ENCODE measurements around the gene NOTUM.

DNA sequence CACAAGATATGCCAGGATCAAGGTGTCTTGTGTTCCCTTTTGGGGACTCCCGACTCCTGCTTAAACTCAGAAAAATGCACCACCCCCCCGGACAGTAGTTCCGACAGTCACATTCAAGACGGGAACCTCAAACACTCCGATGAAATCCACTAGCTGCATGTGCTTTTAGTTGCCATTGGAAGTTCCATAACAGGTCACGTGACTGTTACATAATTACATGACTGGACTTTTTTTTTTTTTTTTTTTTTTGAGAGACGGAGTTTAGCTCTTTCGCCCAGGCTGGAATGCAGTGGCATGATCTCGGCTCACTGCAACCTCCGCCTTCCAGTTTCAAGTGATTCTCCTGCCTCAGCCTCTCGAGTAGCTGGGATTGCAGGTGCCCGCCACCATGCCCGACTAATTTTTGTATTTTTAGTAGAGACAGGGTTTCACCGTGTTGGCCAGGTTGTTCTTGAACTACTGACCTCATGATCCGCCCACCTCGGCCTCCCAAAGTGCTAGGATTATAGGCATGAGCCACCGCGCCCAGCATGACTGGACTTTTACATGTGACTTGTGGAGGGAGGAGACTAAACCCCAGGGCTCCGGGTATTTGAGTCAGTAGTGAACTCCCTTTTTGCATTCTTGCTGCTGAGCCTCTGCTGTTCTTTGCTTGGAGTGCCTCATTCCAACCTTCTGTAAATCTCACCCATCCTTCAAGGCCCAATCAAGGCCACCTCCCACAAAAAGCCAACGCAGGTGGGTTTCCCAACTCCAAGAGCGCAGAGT lies 44.6 kb downstream of the NOTUM start:
- TF ChIP-seq CTCF (IDR thresholded peaks at IDR 0.05; ENCODE audit: extremely low read depth in 1 of 2, insufficient read depth in 1 of 2, low read depth in 1 of 2, low read length in 2 of 2) (no peak), POLR2A (IDR thresholded peaks at IDR 0.05; ENCODE audit: low read depth, low read length) (no peak), FOS (IDR thresholded peaks at IDR 0.05; ENCODE audit: borderline replicate concordance, insufficient read depth, low read length) (no peak), POLR2AphosphoS5 (IDR thresholded peaks at IDR 0.05; ENCODE audit: insufficient read depth, low read depth, low read length) (no peak), JUN (IDR thresholded peaks at IDR 0.05; ENCODE audit: borderline replicate concordance, insufficient read depth, insufficient read length, low read depth) (no peak), EZH2 (IDR thresholded peaks at IDR 0.05; ENCODE audit: borderline replicate concordance, low read depth, low read length, severe bottlenecking) (no peak)
- TF ChIP-seq, protein P1, sequence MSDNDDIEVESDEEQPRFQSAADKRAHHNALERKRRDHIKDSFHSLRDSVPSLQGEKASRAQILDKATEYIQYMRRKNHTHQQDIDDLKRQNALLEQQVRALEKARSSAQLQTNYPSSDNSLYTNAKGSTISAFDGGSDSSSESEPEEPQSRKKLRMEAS (IDR thresholded peaks at IDR 0.05; ENCODE audit: insufficient read depth, insufficient read length): no peak

Data from endothelial cell of umbilical vein (primary cell).